Erythroblast (primary cell): ENCODE data around the gene ACVR1.

Experiments used
- GATA1 ChIP-seq: IDR thresholded peaks from 2 replicates; pipeline ENCODE4 v1.6.1; 2011; ENCODE audit warnings: low read depth, mild to moderate bottlenecking, control low read depth, low read length, moderate library complexity
- POLR2A ChIP-seq: IDR thresholded peaks from 2 replicates; pipeline ENCODE4 v1.6.1; 2011; ENCODE audit warnings: mild to moderate bottlenecking, low read length

- no peak for TF ChIP-seq POLR2A
- no peak for TF ChIP-seq GATA1
Measured at GRCh38 chr2:157845081-157845480, 31.0 kb downstream of the ACVR1 start.
